D721Med (cell line): ENCODE data around the gene GNAQ.

ENCODE experiments used
- DNase-seq: peaks from one replicate; pipeline ENCODE4 v3.0.0; 2011; ENCODE audit warnings: low spot score; ENCODE audit not compliant: insufficient read length
- FAIRE-seq: peaks from 2 replicates; lab custom pipeline; 2011; peaks lifted over from hg19 to GRCh38; lab: Jason Lieb, UNC
- TF ChIP-seq, protein P1 (sequence below): IDR thresholded peaks from 2 replicates; pipeline ENCODE4 v1.5.1; 2012; ENCODE audit warnings: mild to moderate bottlenecking, control low read depth; ENCODE audit not compliant: insufficient read depth; ENCODE audit errors: missing control alignments

GNAQ gene

DNA sequence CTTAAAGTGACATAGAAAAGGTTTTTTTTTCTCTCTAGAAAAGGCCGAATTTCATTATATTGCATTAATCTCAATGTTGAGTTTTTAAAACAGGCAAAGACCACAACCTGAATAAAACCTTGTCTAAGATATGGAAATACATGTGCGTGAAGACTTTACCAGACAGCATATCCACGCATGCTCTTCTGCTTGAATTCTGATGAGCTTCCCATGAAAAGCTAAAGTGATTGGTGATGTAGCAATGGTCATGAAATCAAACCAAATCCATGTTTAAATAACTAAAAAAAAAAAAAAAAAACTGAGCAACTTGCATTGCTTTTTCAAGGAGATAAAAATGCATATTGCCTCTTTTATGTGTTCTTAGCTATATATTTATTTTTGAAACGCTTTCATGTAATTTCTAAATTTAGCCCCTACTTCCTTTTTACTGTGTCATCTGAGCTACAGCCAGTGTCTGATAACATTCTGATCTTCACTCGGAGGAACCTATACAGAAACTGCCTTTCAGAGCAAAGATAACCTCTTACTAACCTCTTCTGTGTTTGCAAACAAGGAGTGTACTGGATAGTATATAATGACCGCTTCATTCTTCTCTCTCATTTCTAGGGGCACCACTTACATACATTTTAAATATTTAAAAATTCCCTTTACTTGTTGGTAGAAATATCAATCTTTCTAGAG, 204.4 kb downstream of the GNAQ start:
- FAIRE-seq: no peak
- DNase-seq: no peak
- TF ChIP-seq, protein P1, sequence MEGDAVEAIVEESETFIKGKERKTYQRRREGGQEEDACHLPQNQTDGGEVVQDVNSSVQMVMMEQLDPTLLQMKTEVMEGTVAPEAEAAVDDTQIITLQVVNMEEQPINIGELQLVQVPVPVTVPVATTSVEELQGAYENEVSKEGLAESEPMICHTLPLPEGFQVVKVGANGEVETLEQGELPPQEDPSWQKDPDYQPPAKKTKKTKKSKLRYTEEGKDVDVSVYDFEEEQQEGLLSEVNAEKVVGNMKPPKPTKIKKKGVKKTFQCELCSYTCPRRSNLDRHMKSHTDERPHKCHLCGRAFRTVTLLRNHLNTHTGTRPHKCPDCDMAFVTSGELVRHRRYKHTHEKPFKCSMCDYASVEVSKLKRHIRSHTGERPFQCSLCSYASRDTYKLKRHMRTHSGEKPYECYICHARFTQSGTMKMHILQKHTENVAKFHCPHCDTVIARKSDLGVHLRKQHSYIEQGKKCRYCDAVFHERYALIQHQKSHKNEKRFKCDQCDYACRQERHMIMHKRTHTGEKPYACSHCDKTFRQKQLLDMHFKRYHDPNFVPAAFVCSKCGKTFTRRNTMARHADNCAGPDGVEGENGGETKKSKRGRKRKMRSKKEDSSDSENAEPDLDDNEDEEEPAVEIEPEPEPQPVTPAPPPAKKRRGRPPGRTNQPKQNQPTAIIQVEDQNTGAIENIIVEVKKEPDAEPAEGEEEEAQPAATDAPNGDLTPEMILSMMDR: no peak

DNA sequence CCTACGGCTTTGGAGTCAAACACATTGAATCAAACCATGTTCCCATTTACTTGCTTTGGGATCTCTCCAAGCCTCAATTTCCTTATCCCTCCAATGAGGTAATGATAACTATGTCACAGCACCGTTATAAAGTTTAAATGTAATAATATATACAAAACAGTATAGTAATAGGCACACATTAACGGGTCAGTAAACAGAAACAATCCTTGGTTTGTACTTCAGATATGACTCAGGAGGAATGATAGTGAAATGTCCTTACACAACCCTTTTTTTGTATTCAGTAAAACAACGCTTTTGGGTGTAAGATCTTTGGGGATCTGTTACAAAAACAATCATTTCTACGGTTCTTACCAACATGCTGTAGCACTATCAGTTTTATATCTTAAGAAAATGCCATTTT, 205.0 kb downstream of the GNAQ start:
- FAIRE-seq (no peak), DNase-seq (no peak)
- TF ChIP-seq, protein P1: no peak

DNA sequence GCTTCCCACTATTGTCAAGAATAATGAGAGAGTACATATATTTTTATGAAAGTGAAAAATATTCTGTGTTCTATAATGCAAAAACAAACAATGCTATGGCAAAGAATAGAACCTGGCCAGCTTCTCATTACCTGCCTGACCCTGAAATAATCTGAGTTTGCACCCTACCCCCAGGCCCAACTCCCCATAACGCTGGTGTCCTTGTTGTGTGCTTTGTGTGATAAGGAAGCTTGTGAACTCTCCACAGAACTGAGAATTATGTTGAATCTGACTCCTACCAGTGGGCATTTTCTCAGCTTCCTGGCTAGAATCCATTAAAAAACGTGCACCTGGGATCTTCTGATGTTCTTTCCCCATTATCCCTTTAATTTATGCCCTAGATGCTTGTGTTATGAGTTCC, 205.5 kb downstream of the GNAQ start:
- TF ChIP-seq, protein P1: no peak
- DNase-seq (no peak), FAIRE-seq (no peak)

DNA sequence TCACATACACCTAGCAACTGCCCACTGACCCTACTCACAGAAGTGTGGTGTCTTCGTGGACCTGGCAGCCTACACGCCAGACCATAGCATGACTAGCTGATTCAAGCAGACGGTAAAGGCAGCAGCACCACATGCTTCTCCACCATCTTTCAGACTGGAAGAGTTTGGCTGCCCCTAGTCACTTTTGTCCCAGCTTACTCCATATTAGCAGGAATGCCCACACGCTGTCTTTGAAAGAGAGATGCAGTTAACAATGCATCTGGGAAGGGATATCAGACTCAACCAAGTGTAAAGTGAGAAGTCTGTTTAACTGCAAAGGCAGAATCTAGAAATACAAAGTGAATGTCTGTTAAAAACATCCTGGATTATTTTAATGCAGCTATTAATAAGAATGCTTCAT, 206.2 kb downstream of the GNAQ start:
- no peak for DNase-seq
- TF ChIP-seq, protein P1: no peak
- FAIRE-seq: no peak

DNA sequence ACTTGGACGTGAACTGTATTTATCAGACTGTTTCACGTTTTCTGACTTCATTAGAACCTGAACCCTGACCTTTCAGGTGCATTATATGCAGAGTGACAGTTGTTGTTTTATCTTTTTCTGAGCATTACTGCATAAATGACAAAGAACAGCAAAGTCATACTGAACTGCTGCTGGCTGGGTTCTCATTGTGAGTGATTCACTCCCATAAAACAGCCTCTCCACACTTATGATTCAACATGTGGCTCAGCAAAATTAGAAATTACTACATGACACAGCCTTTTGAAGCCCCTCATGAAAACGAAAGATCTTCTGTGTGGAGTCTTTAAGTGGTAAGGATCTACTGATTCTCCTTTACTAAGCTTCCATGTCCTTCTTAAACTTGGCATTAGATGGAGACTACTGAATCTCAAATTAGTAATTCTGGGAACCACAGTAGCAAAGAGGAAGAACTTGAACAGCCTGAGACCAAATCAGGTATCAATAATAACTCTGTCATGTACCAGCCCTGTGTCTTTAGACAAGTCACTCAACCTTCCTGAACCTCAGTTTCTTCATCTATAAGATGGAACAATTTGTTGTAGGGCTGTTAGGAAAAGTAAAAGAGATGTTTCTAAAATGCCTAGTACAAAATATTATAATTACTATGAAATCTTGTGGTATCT, 211.2 kb downstream of the GNAQ start:
- DNase-seq: no peak
- no peak for FAIRE-seq
- TF ChIP-seq, protein P1: no peak

DNA sequence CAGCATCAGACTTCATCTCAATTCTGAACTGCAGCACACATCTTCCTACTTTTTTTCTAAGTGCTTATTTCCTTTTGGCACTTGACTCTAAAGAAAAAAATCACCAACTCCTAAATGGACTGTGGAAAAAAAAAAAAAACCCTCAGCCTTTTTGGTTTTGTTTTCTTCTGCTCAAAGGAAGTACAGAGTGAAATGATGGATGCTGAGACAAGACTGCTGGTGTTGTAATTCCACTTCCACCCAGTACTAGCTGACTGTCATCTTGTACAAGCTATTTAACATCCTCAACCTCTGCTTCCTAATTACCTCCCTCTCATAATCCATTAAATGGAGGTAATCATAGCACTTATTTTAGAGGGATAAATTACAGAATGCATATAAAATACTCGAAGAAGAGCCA, 212.0 kb downstream of the GNAQ start:
- DNase-seq (no peak), FAIRE-seq (no peak)
- TF ChIP-seq, protein P1: no peak
